M059J (cell line): ENCODE measurements around the gene THRAP3. TPM values are rescaled to one million over a fixed set of nuclear protein-coding genes. Genes with fewer than 3 reads are reported as not detected.

Source experiments
- DNase-seq: peaks from one replicate; pipeline ENCODE4 v3.0.0-alpha.2; 2012; ENCODE audit warnings: low read depth
- total RNA-seq: library from RNA; depleted of rRNA; stranded (reverse); fragments of >200 nt; shearing (Covaris generic); gene quantifications from 2 replicates; pipeline ENCODE4 v1.2.3, GENCODE V29; 2014

THRAP3 gene
- total RNA-seq, 1 experiment from 2014 or later: 67.4 TPM

GRCh38 chr1:36297062-36297461 is 72.8 kb downstream of the THRAP3 start:
- DNase-seq: no peak

- no peak for DNase-seq
Measured at GRCh38 chr1:36298640-36299039, 74.4 kb downstream of the THRAP3 start.

- DNase-seq: peak; percentile 39
Measured at GRCh38 chr1:36300526-36300925, 76.3 kb downstream of the THRAP3 start.

- DNase-seq: no peak
Measured at GRCh38 chr1:36301220-36301619, 77.0 kb downstream of the THRAP3 start.

- DNase-seq: no peak
Measured at GRCh38 chr1:36303244-36303643, 79.0 kb downstream of the THRAP3 start.

- DNase-seq: no peak
Measured at GRCh38 chr1:36303650-36304360, 79.6 kb downstream of the THRAP3 start.

- no peak for DNase-seq
Measured at GRCh38 chr1:36304521-36304920, 80.3 kb downstream of the THRAP3 start.

- no peak for DNase-seq
Measured at GRCh38 chr1:36304970-36305914, 81.0 kb downstream of the THRAP3 start.

GRCh38 chr1:36305915-36306209 is 81.6 kb downstream of the THRAP3 start:
- DNase-seq: no peak

GRCh38 chr1:36306210-36306901 is 82.1 kb downstream of the THRAP3 start, which contains the start of gene SH3D21:
Gene SH3D21, plus strand, starts transcription at chr1:36306368. Its CDS starts 53 bp downstream, at chr1:36306421.
- DNase-seq: no peak

GRCh38 chr1:36306902-36307456 is 82.7 kb downstream of the THRAP3 start:
- no peak for DNase-seq

- no peak for DNase-seq
Measured at GRCh38 chr1:36307601-36308330, 83.5 kb downstream of the THRAP3 start.

GRCh38 chr1:36309397-36309796 is 85.2 kb downstream of the THRAP3 start:
- no peak for DNase-seq

- DNase-seq: no peak
Measured at GRCh38 chr1:36320291-36320761, 96.1 kb downstream of the THRAP3 start.

GRCh38 chr1:36320767-36321118 is 96.5 kb downstream of the THRAP3 start:
- DNase-seq: no peak

GRCh38 chr1:36321119-36321951 is 97.1 kb downstream of the THRAP3 start:
- DNase-seq: peak; percentile 22

GRCh38 chr1:36322041-36322785 is 98.0 kb downstream of the THRAP3 start:
- no peak for DNase-seq

GRCh38 chr1:36322786-36323635 is 98.8 kb downstream of the THRAP3 start:
- DNase-seq: peak; percentile 49
